ENCODE measurements around the gene DCAKD.

The DCAKD gene

DNA sequence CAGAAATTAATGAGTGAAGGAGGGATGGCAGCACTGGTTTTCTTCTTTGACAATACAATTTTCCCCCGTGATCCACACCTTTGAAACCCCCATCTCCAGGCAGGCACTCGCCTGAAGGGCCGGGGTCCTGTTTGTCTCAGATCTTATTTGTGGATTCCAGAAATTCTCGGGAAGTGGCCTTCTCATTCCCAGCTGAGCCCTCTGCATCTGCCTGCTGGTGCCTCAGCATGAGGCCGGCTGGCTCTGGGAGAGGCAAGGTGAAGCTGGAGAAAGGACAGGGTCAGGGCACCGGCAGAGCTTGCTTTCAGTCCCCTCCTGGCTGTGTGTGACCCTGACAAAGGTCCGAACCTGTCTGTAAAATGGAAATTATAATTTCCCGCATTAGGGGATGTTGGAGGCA lies 47.6 kb downstream of the DCAKD start:
- no peaks in the 10 kb centered on the region for H3K9me3 Mint-ChIP-seq
- DNase-seq (no peak), ATAC-seq (no peak)
- H3K27ac Mint-ChIP-seq = no peak overlapping the region
- H3K27me3 Mint-ChIP-seq = peaks cover 18% of the 10 kb centered on the region
- no peak overlapping the region for H3K4me3 Mint-ChIP-seq
- H3K4me1 Mint-ChIP-seq = no peaks in the 10 kb centered on the region

DNA sequence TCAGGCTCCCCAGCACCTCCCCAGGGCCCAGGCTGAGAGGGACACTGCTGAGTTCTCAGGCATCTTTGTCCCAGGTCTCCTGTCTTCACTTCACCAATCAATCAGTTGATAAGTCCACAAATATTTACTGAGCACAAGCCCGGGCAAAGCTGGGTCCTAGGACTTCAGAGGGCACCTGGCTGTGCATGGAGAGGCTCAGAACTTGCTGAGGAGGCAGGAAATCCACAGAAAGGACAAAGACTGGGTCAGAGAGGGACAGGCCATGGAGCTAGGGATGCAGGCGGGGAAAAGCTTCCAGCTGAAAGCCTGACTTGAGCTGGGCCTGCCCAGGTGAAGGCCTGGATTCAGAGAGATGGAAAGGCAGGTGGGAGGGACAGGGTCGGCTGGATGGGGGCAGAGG lies 50.1 kb downstream of the DCAKD start:
- Mint-ChIP-seq H3K9me3 (no peaks in the 10 kb centered on the region), H3K4me1 (no peaks in the 10 kb centered on the region), H3K27me3 (peaks cover 8% of the 10 kb centered on the region), H3K27ac (peak overlapping the region in 1 of 2 donors; percentile 13), H3K4me3 (no peak overlapping the region)
- no peak for ATAC-seq
- no peak for DNase-seq

DNA sequence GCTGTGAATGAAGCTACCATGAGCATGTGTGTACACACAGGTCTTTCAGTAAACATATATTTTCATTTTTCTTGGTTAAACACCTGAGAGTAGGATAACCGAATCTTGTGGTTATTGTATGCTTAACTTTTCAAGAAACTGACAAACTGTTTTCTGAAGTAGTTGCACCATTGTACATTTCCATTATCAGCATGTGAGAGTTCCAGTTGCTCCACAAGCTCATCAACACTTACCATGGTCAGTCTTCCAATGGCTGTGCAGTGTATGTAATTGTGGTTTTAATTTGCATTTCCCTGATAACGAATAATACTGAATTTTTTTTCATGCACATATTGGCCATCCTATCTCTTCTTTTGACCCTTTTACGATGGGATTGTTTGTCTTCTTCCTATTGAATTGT lies 52.0 kb downstream of the DCAKD start:
- Mint-ChIP-seq H3K4me1 (no peaks in the 10 kb centered on the region), H3K27ac (no peak overlapping the region), H3K4me3 (no peak overlapping the region), H3K27me3 (peaks cover 22% of the 10 kb centered on the region), H3K9me3 (no peaks in the 10 kb centered on the region)
- DNase-seq = no peak
- ATAC-seq = no peak

DNA sequence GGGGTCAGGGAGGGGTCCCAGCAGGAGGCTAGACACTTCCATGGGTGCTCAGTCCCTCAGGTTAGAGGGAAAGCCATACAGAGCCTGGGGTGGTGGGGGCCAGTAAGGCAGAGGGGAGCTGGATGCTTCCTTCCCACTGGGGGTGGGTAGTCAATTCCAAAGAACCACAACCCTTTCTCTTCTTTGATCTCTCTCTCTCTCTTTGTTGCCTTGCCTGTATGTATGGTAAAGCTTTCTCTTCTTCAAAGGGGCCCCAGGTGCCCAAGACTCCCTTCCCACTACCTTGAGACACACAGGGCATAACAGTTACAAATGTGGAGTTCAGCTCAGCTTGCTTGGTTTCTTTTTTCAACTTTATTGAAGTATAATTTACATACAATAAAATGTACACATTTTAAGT lies 52.8 kb downstream of the DCAKD start:
- peaks cover 30% of the 10 kb centered on the region for H3K27me3 Mint-ChIP-seq
- H3K4me1 Mint-ChIP-seq = no peaks in the 10 kb centered on the region
- DNase-seq = no peak
- H3K9me3 Mint-ChIP-seq = no peaks in the 10 kb centered on the region
- H3K27ac Mint-ChIP-seq = no peak overlapping the region
- H3K4me3 Mint-ChIP-seq = no peak overlapping the region
- no peak for ATAC-seq

DNA sequence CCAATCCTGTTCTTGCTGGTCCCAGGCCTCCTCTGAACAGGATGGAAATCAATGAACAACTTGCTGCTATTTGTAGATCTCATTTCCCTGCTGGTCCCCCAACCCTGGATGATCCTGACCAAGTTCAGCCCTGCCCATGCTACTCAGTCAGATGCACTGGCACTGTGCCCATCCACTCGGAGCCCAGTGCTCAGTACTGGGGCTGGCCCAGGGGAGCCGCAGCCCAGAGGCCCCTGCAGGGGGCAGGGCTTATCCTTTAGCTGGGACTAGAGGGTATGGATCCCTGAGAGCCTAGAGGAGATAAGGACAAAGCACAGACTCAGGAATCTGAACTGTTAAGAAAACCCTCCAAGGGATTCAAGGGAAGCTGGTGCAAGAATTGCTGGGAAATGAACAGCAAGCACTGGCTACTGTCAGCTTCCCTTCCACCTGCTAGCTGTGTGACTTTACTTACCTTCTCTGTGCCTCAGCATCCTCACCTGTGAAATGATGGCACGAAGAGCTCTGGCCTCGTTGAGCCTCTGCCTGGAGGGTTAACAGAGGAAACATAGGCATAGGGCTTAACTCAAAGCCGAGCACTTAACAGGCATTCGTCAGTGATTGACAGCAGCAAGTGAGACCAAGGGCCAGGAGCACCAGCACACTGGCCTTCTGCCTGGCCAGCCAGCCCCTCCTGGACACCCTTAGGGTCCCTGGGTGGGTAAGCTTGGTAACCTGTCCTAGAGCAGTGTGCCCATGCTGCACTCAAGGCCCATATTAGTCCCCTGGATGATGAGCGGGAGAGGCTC lies 53.5 kb downstream of the DCAKD start:
- Mint-ChIP-seq H3K27me3 (peaks cover 33% of the 10 kb centered on the region), H3K4me3 (no peak overlapping the region), H3K27ac (no peak overlapping the region), H3K4me1 (no peaks in the 10 kb centered on the region), H3K9me3 (no peaks in the 10 kb centered on the region)
- no peak for ATAC-seq
- no peak for DNase-seq

DNA sequence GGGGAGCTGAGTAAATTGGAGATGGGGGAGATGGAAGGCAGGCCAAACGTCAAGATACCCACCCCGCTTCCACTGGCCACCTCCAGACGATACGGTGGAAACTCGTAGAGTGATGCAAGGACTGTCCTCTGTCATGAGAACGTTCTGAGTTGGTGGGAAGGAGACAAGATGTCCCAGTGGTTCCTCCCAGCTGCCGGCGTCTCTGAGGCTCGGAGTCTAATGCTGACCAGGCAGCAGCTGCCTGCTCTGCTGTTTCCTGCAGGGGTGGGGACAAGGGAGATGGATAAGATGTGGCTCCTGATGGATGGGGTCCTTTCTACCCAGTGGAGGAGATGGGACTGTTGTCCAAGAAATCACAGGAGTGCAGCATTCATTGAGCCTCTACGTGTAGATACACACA lies 55.1 kb downstream of the DCAKD start:
- no peak overlapping the region for H3K4me3 Mint-ChIP-seq
- H3K4me1 Mint-ChIP-seq = no peaks in the 10 kb centered on the region
- H3K27ac Mint-ChIP-seq = no peak overlapping the region

DNA sequence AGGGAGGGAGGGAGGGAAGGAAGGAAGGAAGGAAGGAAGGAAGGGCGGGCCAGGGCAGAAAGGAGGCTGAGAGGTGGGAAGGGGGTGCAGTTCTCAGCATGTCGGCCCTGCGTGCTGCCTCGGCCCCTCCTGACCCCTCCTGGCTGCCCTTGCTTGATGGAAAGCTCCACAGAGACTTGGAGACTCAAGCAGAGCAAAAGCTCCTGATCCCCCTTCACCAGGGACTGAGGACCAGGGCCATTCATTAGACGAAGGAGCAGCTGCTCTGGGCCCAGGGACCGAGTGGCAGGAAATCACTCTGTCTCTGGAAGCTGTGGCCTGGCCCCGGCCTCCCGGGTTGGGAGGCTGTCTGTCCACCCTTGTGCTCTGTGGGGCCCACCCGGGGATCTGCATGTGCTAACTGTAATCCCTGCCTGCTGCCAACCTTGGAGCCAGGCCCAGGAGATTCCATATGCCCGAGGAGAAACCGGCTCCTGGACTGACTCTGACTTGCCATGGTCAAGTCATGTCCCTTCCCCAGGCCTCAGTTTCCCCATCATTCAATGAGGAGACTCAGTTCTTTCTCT lies 55.9 kb downstream of the DCAKD start:
- H3K27me3 Mint-ChIP-seq = peaks cover 35% of the 10 kb centered on the region

More for the DNA sequence above, 55.1 kb downstream of the DCAKD start:
- ATAC-seq (no peak), DNase-seq (no peak)
- Mint-ChIP-seq H3K9me3 (no peaks in the 10 kb centered on the region), H3K27me3 (peaks cover 33% of the 10 kb centered on the region)

DNA sequence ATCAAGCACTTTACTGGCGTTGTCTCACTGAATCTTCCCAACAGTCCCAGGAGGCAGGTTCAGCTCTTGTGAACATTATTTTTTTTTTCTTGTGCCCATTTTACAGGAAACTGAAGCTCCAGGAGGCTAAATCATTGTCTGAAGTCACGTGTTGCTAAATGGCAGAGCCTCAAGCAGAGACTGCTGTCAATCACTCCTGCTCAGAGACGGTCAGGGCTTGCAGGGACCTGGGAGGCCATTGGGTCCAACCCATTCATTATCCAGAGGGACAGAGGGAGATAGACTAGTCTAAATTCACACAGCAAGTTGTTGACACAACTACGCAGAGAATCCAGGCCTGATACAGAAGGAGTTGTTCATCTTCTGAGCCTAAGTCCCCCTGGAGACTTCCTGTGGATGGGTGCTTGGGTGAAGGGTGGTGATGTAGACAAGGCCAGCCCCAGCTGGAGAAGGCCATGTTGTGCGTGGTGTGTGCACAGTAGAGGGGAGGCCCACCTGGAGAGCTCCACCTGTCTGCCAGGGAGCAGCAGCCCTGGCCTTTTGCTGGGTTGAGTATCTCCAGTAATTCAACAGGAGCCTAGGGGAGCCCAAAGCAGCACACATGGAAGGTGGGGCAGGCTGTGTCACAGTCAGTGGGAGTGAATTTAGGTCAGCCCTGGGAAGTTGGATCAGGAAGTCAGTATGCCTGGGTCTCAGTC lies 59.0 kb downstream of the DCAKD start:
- Mint-ChIP-seq H3K27me3 (peaks cover 67% of the 10 kb centered on the region), H3K4me1 (peaks cover 14% of the 10 kb centered on the region), H3K27ac (no peak overlapping the region), H3K4me3 (no peak overlapping the region), H3K9me3 (no peaks in the 10 kb centered on the region)
- no peak for DNase-seq
- ATAC-seq = no peak

More for the DNA sequence above, 55.9 kb downstream of the DCAKD start:
- H3K4me1 Mint-ChIP-seq = no peaks in the 10 kb centered on the region
- ATAC-seq = no peak
- H3K4me3 Mint-ChIP-seq = no peak overlapping the region
- no peak overlapping the region for H3K27ac Mint-ChIP-seq
- no peaks in the 10 kb centered on the region for H3K9me3 Mint-ChIP-seq
- no peak for DNase-seq

DNA sequence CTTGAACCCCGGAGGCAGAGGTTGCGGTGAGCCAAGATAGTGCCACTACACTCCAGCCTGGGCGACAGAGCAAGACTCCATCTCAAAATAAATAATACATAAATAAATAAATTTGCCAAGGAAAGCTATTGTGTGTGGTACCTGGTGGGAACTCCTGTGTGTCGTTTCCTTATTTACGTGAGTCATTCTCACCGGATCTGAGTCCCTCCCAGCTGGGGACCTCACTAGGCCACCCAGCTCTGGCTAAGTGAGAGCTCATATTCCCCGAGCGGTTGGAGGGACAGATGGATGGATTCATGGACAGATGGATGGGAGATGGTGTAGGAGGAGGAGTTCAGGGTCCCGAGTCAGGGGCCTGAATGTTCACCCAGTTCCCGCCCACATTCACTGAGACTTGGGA lies 60.4 kb downstream of the DCAKD start:
- Mint-ChIP-seq H3K9me3 (no peaks in the 10 kb centered on the region), H3K4me1 (peaks cover 18% of the 10 kb centered on the region), H3K27me3 (peaks cover 65% of the 10 kb centered on the region), H3K4me3 (no peak overlapping the region), H3K27ac (no peak overlapping the region)
- no peak for ATAC-seq
- no peak for DNase-seq

DNA sequence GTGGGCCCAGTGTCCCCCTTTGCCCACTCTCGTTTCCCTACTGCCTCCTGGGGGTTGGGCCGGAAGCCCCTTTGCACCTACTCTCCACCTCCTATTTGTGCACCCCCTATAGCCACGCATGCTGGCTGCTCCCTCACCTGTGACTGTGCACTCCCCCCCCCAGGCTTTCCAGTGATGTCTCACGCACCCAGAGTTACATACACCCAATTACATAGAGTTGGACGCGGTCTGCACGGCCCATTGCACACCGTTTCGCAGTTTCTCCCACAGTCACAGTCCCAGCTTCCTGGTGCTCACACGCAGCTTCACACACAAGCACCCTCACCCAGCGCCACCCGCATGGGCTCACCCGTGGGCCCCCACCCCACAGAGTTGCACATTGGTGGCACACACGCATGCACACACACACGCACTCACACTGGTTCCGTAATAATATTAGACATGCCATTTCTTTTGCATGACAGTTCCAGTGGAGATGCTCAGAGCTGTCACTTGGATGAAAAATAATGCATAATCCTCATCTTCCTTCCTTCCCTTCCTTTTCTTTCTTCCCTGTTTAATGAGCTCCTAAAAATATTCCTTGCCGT lies 61.8 kb downstream of the DCAKD start:
- peaks cover 66% of the 10 kb centered on the region for H3K27me3 Mint-ChIP-seq
- no peak for ATAC-seq

DNA sequence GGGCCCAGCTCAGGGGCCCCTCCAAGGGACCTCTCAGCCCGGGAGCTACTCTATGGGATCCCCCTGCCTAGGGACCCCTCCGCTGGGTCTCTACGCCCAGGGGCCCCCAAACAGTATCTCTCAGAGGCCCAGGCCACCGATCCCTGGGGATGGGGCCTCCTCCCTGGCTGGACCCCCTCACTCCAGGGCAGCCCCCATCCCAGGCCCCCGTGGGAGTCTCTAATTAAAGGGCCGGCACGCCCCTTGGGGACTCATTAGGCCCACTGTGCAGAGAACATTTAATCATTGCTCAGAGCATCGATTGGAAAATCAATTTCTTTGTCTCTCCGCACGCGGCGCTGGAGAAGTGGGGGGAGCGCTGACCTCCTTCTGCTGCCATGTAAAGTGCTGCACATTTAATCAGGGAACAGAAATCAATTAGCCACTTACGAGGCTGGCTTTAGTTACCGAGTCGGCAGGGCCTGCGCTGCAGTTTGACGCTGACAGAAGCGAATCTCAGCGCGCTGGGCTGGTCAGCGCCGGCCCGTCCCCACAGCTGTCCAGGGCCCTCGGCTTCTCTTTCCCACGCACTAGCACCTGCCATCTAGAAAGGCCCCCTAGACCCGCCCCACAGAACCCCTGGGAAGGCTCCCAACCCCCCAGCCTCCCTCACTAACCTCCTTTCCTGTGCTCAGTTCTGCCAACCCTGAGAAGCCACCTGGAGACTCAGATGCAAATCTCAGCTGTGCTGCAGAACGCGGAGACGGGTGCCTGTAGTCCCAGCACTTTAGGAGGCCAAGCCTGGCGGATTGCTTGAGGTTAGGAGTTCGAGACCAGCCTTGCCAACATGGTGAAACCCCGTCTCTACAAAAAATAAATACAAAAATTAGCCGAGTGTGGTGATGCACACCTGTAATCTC lies 63.1 kb downstream of the DCAKD start:
- no peak for DNase-seq
- peak; percentile 45 for ATAC-seq
- Mint-ChIP-seq H3K9me3 (peaks cover 0 to 6% of the 10 kb centered on the region in 2 donors), H3K4me3 (peak overlapping the region; percentile 25 to 59), H3K4me1 (peaks cover 18% of the 10 kb centered on the region), H3K27me3 (peaks cover 54% of the 10 kb centered on the region), H3K27ac (no peak overlapping the region)

More for the DNA sequence above, 61.8 kb downstream of the DCAKD start:
- Mint-ChIP-seq H3K4me1 (peaks cover 18% of the 10 kb centered on the region), H3K4me3 (no peak overlapping the region), H3K9me3 (peaks cover 0 to 6% of the 10 kb centered on the region in 2 donors), H3K27ac (no peak overlapping the region)
- DNase-seq = no peak

DNA sequence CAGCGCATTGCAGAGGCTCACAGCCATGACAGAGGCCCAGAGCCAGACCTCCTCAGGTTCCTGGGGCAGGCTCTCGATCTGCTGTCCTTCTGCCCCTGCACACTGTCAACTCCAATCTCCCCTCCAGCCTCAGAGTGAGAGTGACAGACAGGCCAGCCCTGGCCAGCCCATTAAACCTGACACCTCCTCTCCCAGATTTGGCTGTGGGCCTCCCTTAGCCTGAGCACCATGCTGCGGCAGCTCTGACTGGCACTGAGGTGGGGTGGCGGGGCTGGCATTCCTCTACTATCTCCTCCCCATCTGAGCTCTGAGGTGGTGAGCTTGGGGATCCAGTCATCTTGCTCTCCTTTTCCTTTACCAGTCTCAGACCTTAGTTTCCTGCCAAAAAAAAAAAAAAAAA lies 67.9 kb downstream of the DCAKD start:
- H3K9me3 Mint-ChIP-seq = peaks cover 0 to 6% of the 10 kb centered on the region in 2 donors
- ATAC-seq (no peak), DNase-seq (no peak)
- H3K27me3 Mint-ChIP-seq = peaks cover 45% of the 10 kb centered on the region
- H3K4me3 Mint-ChIP-seq = no peak overlapping the region
- H3K27ac Mint-ChIP-seq = peak overlapping the region in 1 of 2 donors; percentile 72
- peaks cover 16% of the 10 kb centered on the region for H3K4me1 Mint-ChIP-seq

DNA sequence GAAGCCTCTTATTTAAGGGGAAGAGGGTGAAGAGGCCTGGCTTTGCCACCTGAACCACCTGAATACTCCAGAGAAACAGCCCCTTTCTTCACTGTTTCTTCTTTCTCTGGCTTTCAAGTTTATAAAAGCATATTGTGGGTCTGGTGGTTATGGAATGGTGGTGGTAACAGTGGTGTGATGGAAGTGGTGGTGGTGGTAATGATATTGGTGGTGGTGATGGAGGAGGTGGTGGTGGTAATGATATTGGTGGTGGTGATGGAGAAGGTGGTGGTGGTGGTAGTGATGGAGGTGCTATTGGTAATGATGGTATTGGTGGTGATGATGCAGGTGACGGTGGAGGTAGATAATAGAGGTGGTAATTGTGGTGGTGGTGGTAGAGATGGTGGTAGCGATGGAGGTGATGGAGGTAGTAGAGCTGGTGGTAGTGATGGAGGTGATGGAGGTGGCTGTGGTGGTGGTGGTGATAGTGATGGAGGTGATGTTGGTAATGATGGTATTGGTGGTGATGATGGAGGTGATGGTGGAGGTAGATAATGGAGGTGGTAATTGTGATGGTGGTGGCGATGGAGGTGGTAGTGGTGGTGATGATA lies 69.2 kb downstream of the DCAKD start:
- Mint-ChIP-seq H3K27me3 (peaks cover 45% of the 10 kb centered on the region), H3K4me3 (no peak overlapping the region), H3K27ac (no peak overlapping the region), H3K9me3 (peaks cover 0 to 6% of the 10 kb centered on the region in 2 donors), H3K4me1 (peaks cover 3% of the 10 kb centered on the region)
- ATAC-seq (no peak), DNase-seq (no peak)

DNA sequence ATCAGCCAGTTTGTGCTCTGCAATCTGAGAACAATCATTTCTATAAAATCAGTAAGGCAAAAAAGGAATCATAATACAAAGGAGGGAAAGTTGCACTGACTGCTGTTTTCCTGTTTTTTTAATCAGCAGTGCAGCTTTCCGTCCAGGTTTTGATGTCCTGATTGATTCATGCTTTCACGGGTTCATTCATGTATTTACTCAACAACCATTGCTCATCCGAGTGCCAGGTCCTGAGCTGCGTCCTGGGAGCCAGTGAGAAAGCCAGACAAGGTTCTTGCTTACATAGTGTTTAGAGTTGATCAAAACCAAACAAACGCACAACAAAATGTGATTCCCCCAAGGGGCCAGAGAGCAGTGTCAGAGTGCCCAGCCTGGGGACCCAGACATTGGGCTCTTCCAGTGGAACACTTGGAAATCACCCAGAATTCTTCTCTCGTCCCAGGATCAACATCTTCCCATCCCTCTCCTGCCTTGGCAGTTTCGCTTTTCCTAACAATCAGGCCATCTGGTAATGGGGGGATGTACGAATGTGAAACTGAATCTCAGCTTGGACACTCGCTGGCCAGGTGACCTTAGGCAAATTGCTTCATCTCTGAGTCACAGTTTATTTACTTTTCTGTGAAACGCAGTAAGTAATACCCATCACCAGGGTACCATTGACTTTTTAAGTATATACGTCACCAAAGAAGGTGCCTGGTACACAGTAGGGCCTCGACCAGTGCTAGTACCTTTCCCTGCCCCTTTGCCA lies 70.0 kb downstream of the DCAKD start:
- DNase-seq = no peak
- no peak overlapping the region for H3K4me3 Mint-ChIP-seq
- peaks cover 48% of the 10 kb centered on the region for H3K27me3 Mint-ChIP-seq
- no peak overlapping the region for H3K27ac Mint-ChIP-seq
- H3K4me1 Mint-ChIP-seq = no peaks in the 10 kb centered on the region
- no peak for ATAC-seq
- peaks cover 0 to 6% of the 10 kb centered on the region in 2 donors for H3K9me3 Mint-ChIP-seq
